OCI-LY7 (cell line): ENCODE results near the gene WDR19.

Source experiments
- EZH2phosphoT487 ChIP-seq: fragments of 200-600 bp; sonication (generic); IDR thresholded peaks from 2 replicates; pipeline ENCODE4 v1.6.1; 2018; ENCODE audit warnings: low read depth, borderline replicate concordance, mild to moderate bottlenecking, mixed run types, antibody characterized with exemption, low read length, moderate library complexity, mixed read lengths
- TF ChIP-seq, protein P1 (sequence below): fragments of 200-600 bp; sonication (generic); conservative IDR thresholded peaks from 2 replicates; pipeline ENCODE4 v1.5.1; 2014; ENCODE audit warnings: mild to moderate bottlenecking, antibody characterized with exemption, low read length, moderate library complexity, mixed read lengths

DNA sequence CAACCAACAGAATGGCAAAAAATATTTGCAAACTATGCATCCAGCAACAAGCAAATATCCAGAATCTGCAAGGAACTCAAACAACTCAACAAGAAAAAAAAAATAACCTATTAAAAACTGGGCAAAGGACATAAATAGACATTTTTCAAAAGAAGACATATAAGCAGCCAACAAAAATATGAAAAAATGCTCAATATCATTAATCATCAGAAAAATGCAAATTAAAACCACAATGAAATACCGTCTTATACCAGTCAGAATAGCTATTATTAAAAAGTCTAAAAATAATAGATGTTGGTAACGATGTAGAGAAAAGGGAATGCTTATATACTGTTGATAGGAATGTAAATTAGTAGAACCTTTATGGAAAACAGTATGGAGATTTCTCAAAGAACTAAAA lies 53.4 kb downstream of the WDR19 start:
- TF ChIP-seq, protein P1, sequence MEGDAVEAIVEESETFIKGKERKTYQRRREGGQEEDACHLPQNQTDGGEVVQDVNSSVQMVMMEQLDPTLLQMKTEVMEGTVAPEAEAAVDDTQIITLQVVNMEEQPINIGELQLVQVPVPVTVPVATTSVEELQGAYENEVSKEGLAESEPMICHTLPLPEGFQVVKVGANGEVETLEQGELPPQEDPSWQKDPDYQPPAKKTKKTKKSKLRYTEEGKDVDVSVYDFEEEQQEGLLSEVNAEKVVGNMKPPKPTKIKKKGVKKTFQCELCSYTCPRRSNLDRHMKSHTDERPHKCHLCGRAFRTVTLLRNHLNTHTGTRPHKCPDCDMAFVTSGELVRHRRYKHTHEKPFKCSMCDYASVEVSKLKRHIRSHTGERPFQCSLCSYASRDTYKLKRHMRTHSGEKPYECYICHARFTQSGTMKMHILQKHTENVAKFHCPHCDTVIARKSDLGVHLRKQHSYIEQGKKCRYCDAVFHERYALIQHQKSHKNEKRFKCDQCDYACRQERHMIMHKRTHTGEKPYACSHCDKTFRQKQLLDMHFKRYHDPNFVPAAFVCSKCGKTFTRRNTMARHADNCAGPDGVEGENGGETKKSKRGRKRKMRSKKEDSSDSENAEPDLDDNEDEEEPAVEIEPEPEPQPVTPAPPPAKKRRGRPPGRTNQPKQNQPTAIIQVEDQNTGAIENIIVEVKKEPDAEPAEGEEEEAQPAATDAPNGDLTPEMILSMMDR = no peak
- no peak for TF ChIP-seq EZH2phosphoT487
